GM18519 (cell line): ENCODE data around the gene TGFB1.
"Not testable (repeated sequence)": the region's sequence is repeated elsewhere in the genome, so short reads cannot be mapped to it uniquely, and the experiment has no call there.

Experiments used
- ATAC-seq: cut with Tn5 transposase; IDR thresholded peaks from one replicate; pipeline ENCODE4 v1.9.1; 2021; ENCODE audit warnings: mild to moderate bottlenecking, moderate library complexity; ENCODE audit not compliant: unreplicated experiment, low FRiP score

The TGFB1 gene

GRCh38 chr19:41346916-41347315 is 6.8 kb downstream of the TGFB1 start:
- ATAC-seq, result not testable (repeated sequence)

DNA sequence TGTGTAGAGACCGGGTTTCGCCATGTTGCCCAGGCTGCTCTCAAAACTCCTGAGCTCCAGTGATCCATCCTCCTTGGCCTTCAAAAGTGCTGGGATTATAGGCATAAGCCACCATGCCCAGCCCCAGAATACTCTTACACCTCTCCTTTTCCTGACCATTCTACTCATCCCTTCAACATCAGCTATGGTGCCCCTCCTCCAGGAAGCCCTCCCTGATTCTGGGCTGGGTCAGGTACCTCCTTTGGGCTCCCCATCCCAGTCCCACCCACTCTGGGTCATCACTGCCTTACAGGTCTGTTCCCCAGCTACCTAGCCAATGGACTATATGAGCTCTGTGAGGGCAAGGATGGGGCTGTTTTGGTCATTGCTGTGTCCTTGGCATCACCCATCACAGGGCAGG is 9.6 kb downstream of the TGFB1 start:
- ATAC-seq, result no peak

DNA sequence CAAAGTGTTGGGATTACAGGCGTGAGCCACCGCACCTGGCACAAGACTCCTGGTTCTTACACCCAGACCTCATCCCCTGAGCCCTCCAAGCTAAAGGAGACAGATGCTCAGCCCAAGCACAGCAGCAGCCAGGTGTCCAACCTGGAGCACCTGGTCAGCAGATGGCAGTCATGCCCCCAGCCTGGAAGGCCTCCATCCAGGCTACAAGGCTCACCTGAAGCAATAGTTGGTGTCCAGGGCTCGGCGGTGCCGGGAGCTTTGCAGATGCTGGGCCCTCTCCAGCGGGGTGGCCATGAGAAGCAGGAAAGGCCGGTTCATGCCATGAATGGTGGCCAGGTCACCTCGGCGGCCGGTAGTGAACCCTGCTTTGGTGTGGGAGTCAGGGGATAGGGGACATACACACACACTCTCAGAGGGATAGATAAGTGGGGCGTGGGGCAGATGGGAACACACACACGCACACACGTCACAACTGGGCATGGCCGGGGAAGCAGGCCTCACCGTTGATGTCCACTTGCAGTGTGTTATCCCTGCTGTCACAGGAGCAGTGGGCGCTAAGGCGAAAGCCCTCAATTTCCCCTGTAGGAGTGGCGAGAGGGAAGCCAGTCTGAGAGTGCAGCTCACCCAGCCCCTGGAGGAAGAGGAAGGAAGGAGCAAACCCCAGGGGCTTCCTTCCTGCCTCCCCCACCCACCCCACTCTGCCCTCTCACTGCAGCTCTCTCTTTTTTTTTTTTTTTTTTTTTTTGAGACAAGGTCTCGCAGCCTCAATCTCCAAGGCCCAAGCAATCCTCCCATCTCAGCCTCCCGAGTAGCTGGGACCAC is 11.8 kb downstream of the TGFB1 start:
- ATAC-seq, result no peak

DNA sequence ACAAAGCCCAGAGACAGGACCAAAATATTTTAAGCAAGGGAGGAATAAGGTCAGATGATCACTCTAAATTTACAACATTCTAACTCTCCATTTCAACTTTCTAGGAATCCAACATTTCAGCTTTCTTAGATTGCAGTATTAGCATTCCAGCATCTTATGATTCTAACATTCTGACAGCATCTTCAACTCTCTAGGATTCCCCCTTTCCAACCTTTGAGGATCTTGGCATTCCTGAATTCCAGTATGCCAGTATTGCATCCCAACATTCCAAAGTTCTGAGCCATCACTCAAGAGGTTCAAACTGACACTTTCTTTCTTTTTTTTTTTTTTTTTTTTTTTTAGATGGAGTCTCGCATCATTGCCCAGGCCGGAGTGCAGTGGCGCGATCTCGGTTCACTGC is 13.8 kb downstream of the TGFB1 start:
- ATAC-seq, result no peak

GRCh38 chr19:41335467-41335866 is 18.3 kb downstream of the TGFB1 start:
- no peak for ATAC-seq

- no peak for ATAC-seq
Observed at GRCh38 chr19:41334793-41335192, 18.9 kb downstream of the TGFB1 start.

- ATAC-seq, result no peak
Observed at GRCh38 chr19:41332468-41332867, 21.3 kb downstream of the TGFB1 start.

GRCh38 chr19:41332000-41332399 is 21.7 kb downstream of the TGFB1 start:
- no peak for ATAC-seq

DNA sequence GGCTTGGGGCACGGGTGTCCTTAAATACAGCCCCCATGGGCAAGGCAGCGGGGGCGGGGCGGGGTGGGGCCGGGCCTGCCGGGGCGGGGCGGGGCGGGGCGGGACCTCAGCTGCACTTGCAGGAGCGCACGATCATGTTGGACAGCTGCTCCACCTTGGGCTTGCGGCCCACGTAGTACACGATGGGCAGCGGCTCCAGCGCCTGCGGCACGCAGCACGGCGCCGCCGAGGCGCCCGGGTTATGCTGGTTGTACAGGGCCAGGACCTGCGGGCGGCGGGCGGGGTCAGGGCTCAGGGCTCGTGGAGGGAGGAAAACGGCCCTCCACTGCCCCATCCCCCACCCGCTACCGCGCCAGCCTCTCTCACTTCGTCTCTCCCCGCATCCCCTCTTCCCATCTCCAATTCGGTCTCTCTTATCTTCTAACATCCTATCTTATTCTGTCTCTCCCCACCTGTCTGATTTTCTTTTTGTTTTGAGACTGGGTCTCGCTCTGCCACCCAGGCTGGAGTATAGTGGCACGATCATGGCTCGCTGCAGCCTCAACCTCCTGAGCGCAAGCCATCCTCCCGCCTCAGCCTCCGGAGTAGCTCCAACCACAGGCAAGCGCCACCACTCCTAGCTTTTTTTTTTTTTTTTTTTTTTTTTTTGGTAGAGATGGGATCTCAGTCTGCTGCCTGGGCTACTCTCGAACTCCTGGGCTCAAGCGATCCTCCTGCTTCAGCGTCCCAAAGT is 22.6 kb downstream of the TGFB1 start:
- no peak for ATAC-seq

GRCh38 chr19:41330481-41330880 is 23.2 kb downstream of the TGFB1 start:
- ATAC-seq, result no peak

DNA sequence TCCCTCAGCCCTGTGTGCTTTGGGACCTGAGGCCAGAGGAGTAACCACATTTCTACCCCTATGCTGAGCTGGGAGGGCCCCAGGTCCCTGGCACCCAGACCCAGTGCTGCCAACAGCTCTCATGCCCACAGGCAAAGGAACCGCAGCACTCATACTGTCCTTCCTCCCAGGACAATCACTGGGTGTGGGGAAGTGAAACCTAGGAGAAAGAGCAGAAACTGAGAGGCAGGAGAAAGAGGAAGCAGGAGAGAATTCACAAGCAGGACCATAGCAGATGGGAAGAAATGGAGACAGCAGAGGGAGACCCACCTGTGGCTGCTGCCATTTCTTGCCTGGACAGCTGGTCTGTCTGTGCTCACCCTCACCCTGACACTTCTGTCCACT is 24.9 kb downstream of the TGFB1 start:
- no peak for ATAC-seq

DNA sequence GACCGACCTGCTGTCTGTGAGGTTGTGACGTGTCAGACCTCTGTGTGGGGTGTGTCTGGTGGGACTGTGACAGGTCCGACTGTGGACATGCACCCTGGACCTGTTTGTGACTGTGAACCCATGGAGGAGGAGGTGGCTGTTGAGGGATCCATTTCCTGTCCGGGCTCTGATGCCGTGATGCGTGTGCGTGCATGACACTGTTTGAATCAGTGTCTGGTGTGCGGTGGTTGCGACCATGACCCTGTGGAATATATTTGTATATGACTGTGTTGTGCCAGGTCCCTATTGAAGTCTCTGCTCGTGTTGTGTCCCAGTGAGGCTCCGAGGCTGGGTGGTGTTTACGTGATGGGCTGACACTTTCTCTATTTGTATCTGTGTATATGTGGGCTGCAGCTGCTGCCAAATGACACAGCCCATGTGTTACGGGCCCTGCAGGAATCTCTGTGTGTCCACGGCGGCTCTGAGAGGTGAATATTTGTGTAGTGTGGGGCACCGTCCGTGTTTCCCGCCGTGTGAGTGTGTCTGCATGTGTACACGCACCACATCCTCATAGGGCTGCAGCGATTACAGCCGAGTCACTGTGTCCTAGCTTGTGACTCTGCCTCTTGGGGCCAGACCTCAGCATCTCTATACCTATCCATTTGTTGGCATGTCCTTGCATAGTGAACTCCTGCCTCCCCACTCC is 25.4 kb downstream of the TGFB1 start:
- no peak for ATAC-seq

GRCh38 chr19:41327576-41328156 is 26.1 kb downstream of the TGFB1 start:
- ATAC-seq, result peak; percentile 42

GRCh38 chr19:41327076-41327575 is 26.6 kb downstream of the TGFB1 start:
- no peak for ATAC-seq

DNA sequence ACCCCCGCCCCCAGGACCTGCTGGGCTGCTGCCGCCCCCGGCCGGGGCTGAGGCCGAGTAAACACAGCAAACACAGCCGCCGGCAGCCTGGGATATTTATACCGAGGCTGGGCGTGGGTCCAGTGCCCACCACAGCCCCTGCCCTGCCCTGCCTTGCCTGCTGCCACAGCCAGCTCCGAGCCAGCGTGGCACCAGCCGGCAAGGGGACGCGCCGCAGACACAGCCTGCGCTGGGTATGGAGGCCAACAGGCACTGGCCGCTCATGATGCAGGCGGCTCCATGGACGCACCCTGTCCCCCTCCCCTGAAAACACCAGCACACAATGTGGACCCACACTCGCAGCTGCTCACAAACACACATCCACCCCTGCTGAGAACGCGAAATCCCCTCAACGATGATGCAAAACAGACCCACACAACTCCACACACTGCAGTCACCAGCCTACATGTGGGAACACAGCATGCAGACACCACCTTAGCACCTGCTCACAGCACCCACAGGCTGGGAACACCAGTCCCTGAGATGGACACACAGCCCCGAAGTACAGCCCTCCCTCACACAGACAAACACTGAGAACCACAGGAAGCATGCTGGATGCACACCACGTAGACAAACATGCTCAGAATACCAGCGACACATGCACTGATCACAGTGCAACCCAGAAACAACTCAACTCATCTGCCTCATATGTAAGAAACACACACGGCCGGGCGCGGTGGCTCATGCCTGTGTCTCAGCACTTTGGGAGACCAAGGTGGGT is 27.6 kb downstream of the TGFB1 start:
- ATAC-seq, result no peak

DNA sequence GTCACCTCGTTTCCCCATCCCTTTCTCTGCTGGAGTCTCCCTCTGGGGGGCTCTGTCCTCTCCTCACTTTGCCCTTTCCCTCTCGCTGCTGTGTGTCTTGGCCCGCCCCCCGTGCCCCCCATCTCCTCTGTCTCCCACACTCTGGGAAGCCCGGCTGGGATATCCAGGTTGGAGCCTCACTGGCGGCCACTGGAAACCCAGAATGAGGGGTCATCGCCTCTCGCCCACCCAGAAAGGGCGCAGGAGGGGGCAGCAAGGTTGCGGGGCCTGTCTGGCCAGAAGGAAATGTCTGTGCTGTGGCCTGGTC is 28.1 kb downstream of the TGFB1 start:
- no peak for ATAC-seq

- ATAC-seq, result no peak
Observed at GRCh38 chr19:41324921-41325639, 28.6 kb downstream of the TGFB1 start.

DNA sequence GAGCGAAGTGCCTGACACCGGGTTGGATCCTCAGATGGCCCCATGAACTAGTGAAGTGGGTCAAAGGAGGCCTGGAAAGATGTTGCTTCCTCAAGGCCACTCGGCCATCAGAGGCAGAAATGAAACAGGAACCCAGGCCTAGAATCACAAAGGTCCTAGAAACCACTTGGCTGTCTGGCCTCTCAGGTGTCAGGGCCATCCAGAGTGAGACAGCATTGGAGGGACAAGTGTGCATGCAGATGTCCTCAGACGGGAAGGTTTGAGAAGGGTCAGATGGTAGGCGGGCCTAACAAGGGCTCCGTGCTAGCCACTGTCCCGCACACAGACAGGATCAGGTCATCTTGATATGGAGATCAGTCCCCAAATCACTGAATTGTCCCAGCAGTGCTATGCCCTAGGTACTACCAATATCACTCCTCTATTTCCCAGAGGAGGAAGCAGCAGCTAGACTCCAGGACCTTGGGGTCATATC is 29.5 kb downstream of the TGFB1 start:
- no peak for ATAC-seq

DNA sequence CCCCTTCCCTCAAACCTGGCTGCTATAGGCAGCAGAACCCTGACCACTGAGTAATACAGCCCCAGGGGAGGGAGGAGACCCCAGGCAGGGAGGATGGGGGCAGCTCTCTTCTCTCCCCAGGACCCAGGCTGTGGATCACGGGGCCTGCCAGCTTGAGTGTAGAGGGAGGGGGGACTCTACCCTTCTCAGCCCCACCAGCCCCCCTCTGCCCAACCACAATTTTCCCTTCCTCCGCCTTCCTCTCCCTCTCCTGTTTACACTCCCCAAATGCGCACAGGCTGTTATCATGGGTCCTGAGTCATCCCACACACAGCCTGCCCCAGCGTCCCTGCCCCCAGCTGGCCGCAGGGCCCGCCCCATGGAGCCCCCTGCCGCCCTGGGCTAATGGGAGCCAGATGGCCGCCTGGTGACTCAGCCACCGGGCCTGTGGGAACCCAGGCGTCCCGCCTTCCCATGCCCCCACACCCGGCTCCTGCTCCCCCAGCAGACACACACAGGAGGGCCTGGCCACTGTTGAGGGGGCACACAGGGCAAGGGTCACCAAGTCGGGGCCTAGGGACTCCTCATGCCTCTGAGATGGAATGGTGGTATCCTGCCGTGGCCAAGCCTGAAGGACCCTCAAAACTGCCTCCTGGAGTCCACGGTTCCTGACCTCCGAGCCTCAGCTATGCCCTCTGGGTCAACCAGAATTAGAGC is 30.1 kb downstream of the TGFB1 start:
- ATAC-seq, result no peak
